ENCODE results near the gene OR5B17. TPM values are rescaled to one million over a fixed set of nuclear protein-coding genes. Genes with fewer than 3 reads are reported as not detected.
A peak's percentile ranks its signal among the peaks of the same experiment; 100 is the strongest.

The OR5B17 gene
- total RNA-seq, 1 donor from 2014 or later, result not detected

DNA sequence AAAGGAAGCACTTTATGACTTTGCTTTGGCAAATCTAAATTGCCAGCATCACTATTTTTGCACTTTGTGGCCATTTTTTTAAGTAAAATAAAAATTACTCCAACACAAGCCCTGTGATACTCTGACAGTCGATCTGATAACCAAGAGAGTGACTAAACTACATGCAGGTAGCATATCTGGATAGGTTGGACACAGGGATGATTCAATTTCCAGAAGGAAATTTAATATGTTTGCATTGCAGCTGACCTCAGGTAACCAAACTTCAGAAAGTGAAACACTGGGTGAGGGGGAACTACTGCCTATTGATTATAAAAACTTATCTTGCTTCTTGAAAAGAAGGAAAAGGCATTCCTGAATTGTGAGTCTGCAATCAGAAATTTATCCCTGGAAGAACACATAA, 33.9 kb upstream of the OR5B17 start:
- FAIRE-seq (no peak), DNase-seq (ENCODE audit: low read depth) (no peak)
- no peaks in the 10 kb centered on the region for H4K20me1 ChIP-seq (ENCODE audit: insufficient read depth, low read length)
- Mint-ChIP-seq H3K9me3 (ENCODE audit: unreplicated experiment) (peaks cover 12% of the 10 kb centered on the region), H3K27me3 (ENCODE audit: low read depth, unreplicated experiment) (no peaks in the 10 kb centered on the region), H3K36me3 (ENCODE audit: low read depth, unreplicated experiment) (no peaks in the 10 kb centered on the region), H3K4me1 (ENCODE audit: low read depth, unreplicated experiment) (peaks cover 30% of the 10 kb centered on the region), H3K27ac (ENCODE audit: unreplicated experiment) (no peak overlapping the region), H3K4me3 (ENCODE audit: unreplicated experiment) (no peak overlapping the region)
- H3K4me2 ChIP-seq (ENCODE audit: low read length), result peak overlapping the region; percentile 39
- no peaks in the 10 kb centered on the region for H3K27me3 ChIP-seq (ENCODE audit: insufficient read depth, low read length)
- H3K79me2 ChIP-seq (ENCODE audit: insufficient read depth, low read length), result no peaks in the 10 kb centered on the region
- peaks cover 10% of the 10 kb centered on the region for H3K4me1 ChIP-seq (ENCODE audit: insufficient read depth, low read length)
- no peak overlapping the region for H2AFZ ChIP-seq (ENCODE audit: low read depth, low read length)
- H3K27ac ChIP-seq (ENCODE audit: low read depth, low read length), result peak overlapping the region; percentile 7
- TF ChIP-seq EZH2 (IDR thresholded peaks at IDR 0.05; ENCODE audit: insufficient read depth, low read length) (no peak), CTCF (IDR thresholded peaks at IDR 0.05; ENCODE audit: insufficient read depth, low read depth, low read length) (no peak)
- H3K9ac ChIP-seq (ENCODE audit: low read length), result no peak overlapping the region
- H3K9me3 ChIP-seq (ENCODE audit: insufficient read depth, low read depth, low read length), result peaks cover 4% of the 10 kb centered on the region
- no peak overlapping the region for H3K4me3 ChIP-seq (ENCODE audit: insufficient read depth, low read depth, low read length)
- H3K36me3 ChIP-seq (ENCODE audit: insufficient read depth, low read length), result no peaks in the 10 kb centered on the region

GRCh38 chr11:58391879-58392278, 33.0 kb upstream of the OR5B17 start:
- H3K27me3 Mint-ChIP-seq (ENCODE audit: low read depth, unreplicated experiment), result no peaks in the 10 kb centered on the region
- TF ChIP-seq EZH2 (IDR thresholded peaks at IDR 0.05; ENCODE audit: insufficient read depth, low read length), result no peak
- no peak for TF ChIP-seq CTCF (IDR thresholded peaks at IDR 0.05; ENCODE audit: insufficient read depth, low read depth, low read length)
- no peak for FAIRE-seq
- Histone ChIP-seq H3K79me2 (ENCODE audit: insufficient read depth, low read length) (no peaks in the 10 kb centered on the region), H4K20me1 (ENCODE audit: insufficient read depth, low read length) (no peaks in the 10 kb centered on the region), H3K9me3 (ENCODE audit: insufficient read depth, low read depth, low read length) (peaks cover 4% of the 10 kb centered on the region), H2AFZ (ENCODE audit: low read depth, low read length) (no peak overlapping the region), H3K4me2 (ENCODE audit: low read length) (no peak overlapping the region), H3K4me1 (ENCODE audit: insufficient read depth, low read length) (peaks cover 10% of the 10 kb centered on the region), H3K36me3 (ENCODE audit: insufficient read depth, low read length) (no peaks in the 10 kb centered on the region), H3K4me3 (ENCODE audit: insufficient read depth, low read depth, low read length) (no peak overlapping the region), H3K9ac (ENCODE audit: low read length) (no peak overlapping the region), H3K27ac (ENCODE audit: low read depth, low read length) (no peak overlapping the region), H3K27me3 (ENCODE audit: insufficient read depth, low read length) (no peaks in the 10 kb centered on the region)
- H3K4me1 Mint-ChIP-seq (ENCODE audit: low read depth, unreplicated experiment), result peaks cover 30% of the 10 kb centered on the region
- no peaks in the 10 kb centered on the region for H3K36me3 Mint-ChIP-seq (ENCODE audit: low read depth, unreplicated experiment)
- peak; percentile 12 for DNase-seq (ENCODE audit: low read depth)
- H3K9me3 Mint-ChIP-seq (ENCODE audit: unreplicated experiment), result peaks cover 12% of the 10 kb centered on the region
- no peak overlapping the region for H3K27ac Mint-ChIP-seq (ENCODE audit: unreplicated experiment)
- no peak overlapping the region for H3K4me3 Mint-ChIP-seq (ENCODE audit: unreplicated experiment)

GRCh38 chr11:58390551-58391063, 31.7 kb upstream of the OR5B17 start:
- Histone ChIP-seq H3K4me2 (ENCODE audit: low read length) (no peak overlapping the region), H3K27me3 (ENCODE audit: insufficient read depth, low read length) (no peaks in the 10 kb centered on the region), H3K36me3 (ENCODE audit: insufficient read depth, low read length) (no peaks in the 10 kb centered on the region), H2AFZ (ENCODE audit: low read depth, low read length) (no peak overlapping the region), H4K20me1 (ENCODE audit: insufficient read depth, low read length) (no peaks in the 10 kb centered on the region), H3K9ac (ENCODE audit: low read length) (no peak overlapping the region), H3K4me3 (ENCODE audit: insufficient read depth, low read depth, low read length) (no peak overlapping the region), H3K27ac (ENCODE audit: low read depth, low read length) (no peak overlapping the region), H3K9me3 (ENCODE audit: insufficient read depth, low read depth, low read length) (peaks cover 4% of the 10 kb centered on the region), H3K4me1 (ENCODE audit: insufficient read depth, low read length) (peaks cover 10% of the 10 kb centered on the region), H3K79me2 (ENCODE audit: insufficient read depth, low read length) (no peaks in the 10 kb centered on the region)
- Mint-ChIP-seq H3K9me3 (ENCODE audit: unreplicated experiment) (peaks cover 12% of the 10 kb centered on the region), H3K27me3 (ENCODE audit: low read depth, unreplicated experiment) (no peaks in the 10 kb centered on the region), H3K4me3 (ENCODE audit: unreplicated experiment) (no peak overlapping the region), H3K4me1 (ENCODE audit: low read depth, unreplicated experiment) (peaks cover 28% of the 10 kb centered on the region), H3K27ac (ENCODE audit: unreplicated experiment) (no peak overlapping the region), H3K36me3 (ENCODE audit: low read depth, unreplicated experiment) (no peaks in the 10 kb centered on the region)
- FAIRE-seq (no peak), DNase-seq (ENCODE audit: low read depth) (no peak)
- no peak for TF ChIP-seq CTCF (IDR thresholded peaks at IDR 0.05; ENCODE audit: insufficient read depth, low read depth, low read length)
- no peak for TF ChIP-seq EZH2 (IDR thresholded peaks at IDR 0.05; ENCODE audit: insufficient read depth, low read length)
